Pons (tissue), 1 donor: ENCODE results near the gene MAP3K14.

Source experiments
- DNase-seq: peaks from one replicate; pipeline ENCODE4 v3.0.0-alpha.2; 2016; ENCODE audit warnings: low spot score

Gene MAP3K14

GRCh38 chr17:45338996-45339535 lies 22.2 kb upstream of the MAP3K14 start:
- no peak for DNase-seq

- no peak for DNase-seq
Observed at GRCh38 chr17:45338023-45338781, 21.4 kb upstream of the MAP3K14 start.

- no peak for DNase-seq
Observed at GRCh38 chr17:45336390-45337182, 19.8 kb upstream of the MAP3K14 start.

- DNase-seq = no peak
Observed at GRCh38 chr17:45335721-45336120, 18.9 kb upstream of the MAP3K14 start.

GRCh38 chr17:45334701-45335677 lies 18.2 kb upstream of the MAP3K14 start:
- DNase-seq = no peak

DNA sequence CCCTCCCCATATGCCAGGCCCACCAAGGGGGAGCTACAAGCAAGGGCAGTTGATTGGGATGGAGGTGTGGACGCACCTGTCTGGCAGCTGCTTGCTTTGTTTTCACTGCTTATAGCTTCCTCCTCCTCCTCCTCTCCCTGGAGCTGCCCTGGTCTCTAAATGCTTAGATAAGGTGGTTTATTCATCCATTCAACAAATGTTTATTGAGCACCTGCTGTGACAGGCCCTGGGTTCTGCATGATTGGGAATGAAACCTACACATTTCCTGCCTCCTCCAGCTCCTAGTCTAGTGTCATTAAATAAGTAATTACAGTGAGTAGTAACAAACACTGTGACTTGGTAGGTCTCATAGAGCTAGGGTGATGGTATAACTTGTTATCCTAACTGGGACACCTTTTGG lies 17.4 kb upstream of the MAP3K14 start:
- DNase-seq = no peak

- DNase-seq = no peak
Observed at GRCh38 chr17:45333702-45334092, 16.9 kb upstream of the MAP3K14 start.

DNA sequence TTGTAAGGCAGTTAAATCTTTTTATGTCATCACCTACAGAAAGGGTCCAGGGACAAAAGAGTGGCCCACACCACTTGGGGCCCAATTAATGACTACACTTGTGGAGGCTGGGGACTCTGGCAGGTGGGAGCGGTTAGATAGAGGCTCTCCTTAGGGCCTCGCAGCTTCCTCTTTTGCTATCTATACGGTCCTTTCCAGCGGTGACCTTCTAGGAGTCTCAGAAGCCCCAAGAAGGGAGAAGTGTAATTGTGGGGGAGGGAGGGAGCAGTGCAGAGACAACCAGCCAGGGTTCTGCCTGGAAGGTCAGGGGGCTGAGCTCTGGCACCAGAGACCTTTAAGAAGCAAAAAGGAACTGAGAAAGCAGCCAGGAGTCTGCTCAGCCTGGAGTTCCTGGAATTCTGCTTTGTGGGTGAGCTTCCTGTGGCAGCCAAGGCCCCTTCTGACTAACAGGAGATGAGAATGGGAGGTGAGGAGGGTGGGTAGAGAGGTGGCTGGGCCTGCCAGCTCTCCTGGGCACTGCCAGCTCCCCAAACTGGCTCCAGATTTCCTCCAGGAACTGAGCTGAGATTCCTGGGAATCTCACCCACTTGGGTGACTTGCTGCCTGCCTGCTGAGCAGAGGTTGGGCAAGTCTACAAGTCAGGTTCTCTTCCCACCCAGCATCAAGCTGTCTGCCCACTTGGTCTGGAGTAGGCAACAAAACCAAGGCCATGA lies 16.3 kb upstream of the MAP3K14 start:
- DNase-seq = no peak

GRCh38 chr17:45332505-45332904 lies 15.7 kb upstream of the MAP3K14 start:
- no peak for DNase-seq

DNA sequence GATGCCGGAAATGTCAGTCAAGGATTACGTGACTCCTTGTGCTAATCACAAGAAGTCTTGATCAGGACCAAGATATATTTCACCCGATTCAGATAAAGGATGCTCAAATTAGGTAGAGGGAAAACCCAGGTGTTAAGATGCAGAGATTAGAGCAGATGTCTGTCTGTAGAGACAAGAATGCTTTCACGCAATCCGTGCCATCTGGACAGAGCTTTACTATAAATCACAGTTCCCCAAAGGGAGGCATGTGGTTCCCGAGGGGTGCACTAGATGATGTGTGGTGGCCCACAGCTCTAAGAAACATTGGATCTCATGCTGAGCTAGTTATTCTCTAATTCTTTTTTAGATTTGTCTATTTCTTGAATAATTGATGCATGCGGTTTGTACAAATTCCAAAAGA lies 9.8 kb upstream of the MAP3K14 start:
- no peak for DNase-seq

DNA sequence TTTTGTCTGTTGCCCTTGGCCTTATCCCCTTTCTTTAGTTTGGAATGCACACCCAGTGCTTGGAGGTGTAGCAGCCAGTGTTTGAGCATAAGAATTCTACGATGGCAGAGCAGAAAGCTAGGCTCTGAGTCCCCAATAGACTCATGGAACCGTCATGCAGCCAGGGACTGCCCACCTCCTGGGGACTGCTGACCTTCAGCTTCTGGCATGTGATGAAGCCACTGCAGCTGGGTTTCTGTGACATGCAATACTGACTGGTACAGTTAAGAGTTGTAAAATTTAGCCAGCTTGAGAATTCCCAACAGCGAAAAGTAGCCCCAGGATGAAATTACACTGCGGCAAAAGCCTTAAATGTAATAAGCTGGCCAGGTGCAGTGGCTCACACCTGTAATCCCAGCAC lies 9.0 kb upstream of the MAP3K14 start:
- no peak for DNase-seq

- DNase-seq = no peak
Observed at GRCh38 chr17:45324336-45324735, 7.5 kb upstream of the MAP3K14 start.

DNA sequence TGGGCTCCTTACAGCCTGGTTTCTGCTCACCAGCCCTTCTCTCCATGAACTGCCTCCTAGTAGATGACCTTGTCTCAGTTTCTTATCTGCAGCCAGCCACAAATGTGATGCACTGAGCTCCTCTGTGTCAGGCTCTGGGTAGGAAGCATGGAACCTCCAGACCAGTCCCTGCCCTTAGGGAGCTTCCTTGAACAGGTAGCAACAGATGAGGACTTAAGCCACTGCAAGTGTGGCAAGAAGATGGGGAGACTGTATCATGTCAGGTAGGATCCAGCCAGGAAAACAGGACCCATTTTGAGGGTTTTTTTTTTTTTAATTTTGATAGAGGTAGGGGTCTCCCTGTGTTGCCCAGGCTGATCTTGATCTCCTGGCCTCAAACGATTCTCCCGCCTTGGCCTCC lies 5.3 kb upstream of the MAP3K14 start:
- DNase-seq = no peak

GRCh38 chr17:45320931-45321461 lies 4.2 kb upstream of the MAP3K14 start:
- DNase-seq = peak; percentile 3

DNA sequence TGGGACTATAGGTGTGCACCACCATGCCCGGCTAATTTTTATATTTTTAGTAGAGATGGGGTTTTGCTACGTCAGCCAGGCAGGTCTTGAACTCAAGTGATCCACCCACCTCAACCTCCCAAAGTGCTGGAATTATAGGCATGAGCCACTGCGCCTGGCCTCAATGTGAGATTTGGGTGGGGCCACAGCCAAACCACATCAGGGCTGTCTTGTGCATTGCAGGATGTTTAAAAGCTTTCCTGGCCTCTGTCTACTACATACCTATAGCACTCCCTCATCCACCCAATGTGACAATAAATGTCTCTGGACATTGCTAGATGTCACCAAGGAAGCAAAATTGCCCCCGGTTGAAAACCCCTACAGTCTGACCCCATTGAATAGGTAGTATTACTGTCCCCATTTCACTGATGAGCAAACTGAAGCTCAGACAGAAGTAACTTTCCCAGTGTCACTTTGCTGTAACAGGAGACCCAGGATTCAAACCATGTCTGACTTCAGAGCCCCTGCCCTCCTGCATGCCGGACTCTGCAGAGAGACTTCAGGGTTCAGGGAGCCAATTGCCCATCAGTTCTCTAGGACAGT lies 3.6 kb upstream of the MAP3K14 start:
- DNase-seq = no peak

DNA sequence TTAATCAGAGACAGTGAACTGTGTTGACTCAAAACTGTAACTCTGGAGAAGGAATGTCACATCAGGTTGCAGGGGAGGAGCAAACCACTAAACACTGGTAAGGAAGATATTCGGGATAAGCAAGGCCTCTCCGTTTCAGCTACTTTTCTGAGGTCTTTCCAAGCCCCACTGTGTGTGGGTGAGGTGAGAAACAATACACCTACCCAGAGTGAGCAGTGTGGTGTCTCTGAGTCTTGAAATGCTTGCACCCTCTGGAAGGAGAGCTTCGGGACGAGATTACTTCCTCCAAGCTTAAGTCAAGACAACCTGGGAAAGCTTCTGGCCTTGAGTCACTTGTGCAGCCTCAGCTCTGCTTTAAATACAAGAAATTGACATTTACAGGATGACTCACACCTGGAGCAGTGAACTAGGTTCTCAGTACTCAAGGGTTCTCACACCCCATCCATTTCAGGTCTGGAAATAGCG lies 2.5 kb upstream of the MAP3K14 start:
- no peak for DNase-seq

- no peak for DNase-seq
Observed at GRCh38 chr17:45318561-45319230, 1.9 kb upstream of the MAP3K14 start.

- DNase-seq = peak; percentile 100
Observed at GRCh38 chr17:45317111-45317928, 500 bp upstream of the MAP3K14 start.
